SHP77 treated with DMSO at 0.1 percent for 48 hours (cell line): ENCODE data around the gene CARS1.

Experiments
- DNase-seq: peaks from one replicate; lab custom pipeline; 2025; lab: John Stamatoyannopoulos, UW

The CARS1 gene

GRCh38 chr11:3058753-3059664 is 1.8 kb upstream of the CARS1 start:
- DNase-seq: no peak

GRCh38 chr11:3056296-3057068 is 741 bp downstream of the CARS1 start:
- DNase-seq: no peak

GRCh38 chr11:3055891-3056290 is 1.3 kb downstream of the CARS1 start:
- DNase-seq: no peak

- no peak for DNase-seq
Observed at GRCh38 chr11:3052567-3052966, 4.7 kb downstream of the CARS1 start.

- no peak for DNase-seq
Observed at GRCh38 chr11:3052109-3052479, 5.1 kb downstream of the CARS1 start.

- DNase-seq: no peak
Observed at GRCh38 chr11:3051196-3052108, 5.8 kb downstream of the CARS1 start.

GRCh38 chr11:3050386-3051195 is 6.6 kb downstream of the CARS1 start:
- no peak for DNase-seq

GRCh38 chr11:3049430-3050243 is 7.6 kb downstream of the CARS1 start:
- DNase-seq: no peak

- DNase-seq: no peak
Observed at GRCh38 chr11:3047637-3048036, 9.6 kb downstream of the CARS1 start.

- no peak for DNase-seq
Observed at GRCh38 chr11:3046641-3047040, 10.6 kb downstream of the CARS1 start.

GRCh38 chr11:3046190-3046589 is 11.0 kb downstream of the CARS1 start:
- no peak for DNase-seq

- DNase-seq: no peak
Observed at GRCh38 chr11:3044915-3045314, 12.3 kb downstream of the CARS1 start.

GRCh38 chr11:3044004-3044403 is 13.2 kb downstream of the CARS1 start:
- DNase-seq: no peak

GRCh38 chr11:3043315-3043871 is 13.8 kb downstream of the CARS1 start:
- no peak for DNase-seq

- no peak for DNase-seq
Observed at GRCh38 chr11:3042496-3043314, 14.5 kb downstream of the CARS1 start.

GRCh38 chr11:3041699-3042441 is 15.4 kb downstream of the CARS1 start:
- DNase-seq: no peak

- DNase-seq: no peak
Observed at GRCh38 chr11:3040881-3041280, 16.3 kb downstream of the CARS1 start.

- no peak for DNase-seq
Observed at GRCh38 chr11:3037945-3038271, 19.3 kb downstream of the CARS1 start.
